ENCODE results near the gene P2RY1. TPM values are rescaled to one million over a fixed set of nuclear protein-coding genes. Genes with fewer than 3 reads are reported as not detected.

Gene P2RY1, protein sequence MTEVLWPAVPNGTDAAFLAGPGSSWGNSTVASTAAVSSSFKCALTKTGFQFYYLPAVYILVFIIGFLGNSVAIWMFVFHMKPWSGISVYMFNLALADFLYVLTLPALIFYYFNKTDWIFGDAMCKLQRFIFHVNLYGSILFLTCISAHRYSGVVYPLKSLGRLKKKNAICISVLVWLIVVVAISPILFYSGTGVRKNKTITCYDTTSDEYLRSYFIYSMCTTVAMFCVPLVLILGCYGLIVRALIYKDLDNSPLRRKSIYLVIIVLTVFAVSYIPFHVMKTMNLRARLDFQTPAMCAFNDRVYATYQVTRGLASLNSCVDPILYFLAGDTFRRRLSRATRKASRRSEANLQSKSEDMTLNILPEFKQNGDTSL
- total RNA-seq (2014; rRNA removed; shearing (Covaris generic)) = 3.6 and 4.8 TPM in 2 replicates
- 4.5 and 5.4 TPM in 2 replicates for polyA plus RNA-seq (2015; cell fraction: cytosol; rRNA removed)
- 12.3 and 12.7 TPM in 2 replicates for polyA plus RNA-seq (2015; cell fraction: nucleus; rRNA removed)

DNA sequence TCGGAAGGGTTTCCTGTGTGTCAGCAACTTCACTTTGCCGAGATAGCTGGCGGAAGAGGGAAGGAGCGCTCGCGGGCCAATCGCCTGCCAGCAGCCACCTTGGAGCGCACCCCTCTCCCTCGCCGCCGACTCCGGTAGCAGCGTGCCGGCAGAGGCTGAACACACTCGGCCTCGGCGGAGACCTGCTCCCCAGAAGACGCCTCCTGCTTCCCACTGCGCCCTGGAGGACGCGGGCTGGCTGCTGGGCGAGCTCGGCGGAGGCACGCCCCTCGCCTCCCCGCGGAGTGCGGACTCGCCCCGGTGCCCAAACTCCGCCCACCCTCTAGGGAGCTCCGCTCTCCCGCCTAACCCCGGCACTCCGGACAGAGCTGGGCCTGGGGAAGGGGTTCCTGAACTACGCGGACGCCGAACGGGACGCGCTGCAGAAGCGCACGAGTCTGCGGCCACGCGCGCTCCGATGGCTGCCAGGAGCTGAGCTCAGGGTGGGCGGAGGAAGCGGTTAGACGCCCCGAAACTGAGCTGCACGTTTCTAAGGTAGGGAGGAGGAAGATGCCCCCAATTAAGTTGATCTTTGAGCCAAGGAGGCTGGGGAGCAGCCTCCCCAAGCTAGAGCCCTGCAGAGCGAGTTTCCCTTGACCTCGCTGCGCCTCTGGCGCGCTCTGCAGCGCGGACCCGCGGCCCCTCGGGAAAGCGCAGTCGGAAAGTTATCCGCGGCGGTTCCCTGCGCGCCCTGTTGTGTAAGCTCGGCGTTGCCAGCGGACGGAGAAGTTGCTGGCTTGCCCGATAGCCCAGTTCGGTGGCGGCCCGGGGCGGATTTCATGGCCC is at the start of gene P2RY1:
Gene P2RY1, plus strand, starts transcription at position 356 of the 825 bp plus-strand sequence. CDS start 652 bp downstream, outside the sequence.
- in situ Hi-C loops (cut with HindIII; ENCODE audit: low pct_unique_long_range_greater_than_20kb, low sequenced_read_pairs) = no loop called here
- DNase-seq (ENCODE audit: low read depth, low spot score) = peak; percentile 80

GRCh38 chr3:152786977-152787681 is 47.8 kb upstream of the P2RY1 start:
- in situ Hi-C loops (cut with HindIII; ENCODE audit: low pct_unique_long_range_greater_than_20kb, low sequenced_read_pairs) = no loop called here
- no peak for DNase-seq (ENCODE audit: low read depth, low spot score)

DNA sequence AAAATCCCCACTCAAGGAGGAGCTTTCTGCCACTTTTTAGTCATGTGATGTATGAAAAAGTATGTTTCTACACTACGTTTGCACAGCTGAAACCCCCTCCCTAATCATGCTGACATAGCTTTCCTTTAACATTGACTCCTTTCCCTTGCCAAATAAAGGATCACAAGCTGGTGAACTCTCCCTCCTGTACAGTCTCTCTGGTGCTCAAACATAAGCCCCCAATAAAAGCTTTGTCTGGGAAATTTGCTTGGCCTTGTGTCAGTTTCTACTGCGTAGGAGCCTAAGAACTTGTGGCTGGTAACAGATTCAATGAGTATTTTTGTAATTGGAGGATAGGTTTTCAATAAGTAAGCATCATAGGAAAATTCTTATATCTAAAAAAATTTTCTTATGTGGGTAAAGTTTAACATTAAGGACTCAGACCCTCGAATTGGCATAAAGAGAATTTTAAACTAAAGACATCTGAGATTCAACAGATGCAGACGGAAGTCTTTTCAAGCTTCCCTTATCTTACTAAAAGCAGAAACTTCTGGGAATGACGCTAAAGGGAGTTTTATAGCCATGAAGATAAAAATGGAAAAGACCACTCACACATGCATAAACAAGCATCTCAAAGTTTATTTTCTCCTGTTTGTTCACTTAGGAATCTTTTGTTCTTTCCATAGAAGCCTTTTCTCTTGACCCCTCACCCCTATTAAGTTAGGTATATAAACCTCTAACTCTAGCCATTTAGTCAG is 44.1 kb upstream of the P2RY1 start:
- no peak for DNase-seq (ENCODE audit: low read depth, low spot score)
- in situ Hi-C loops (cut with HindIII; ENCODE audit: low pct_unique_long_range_greater_than_20kb, low sequenced_read_pairs) = no loop called here

DNA sequence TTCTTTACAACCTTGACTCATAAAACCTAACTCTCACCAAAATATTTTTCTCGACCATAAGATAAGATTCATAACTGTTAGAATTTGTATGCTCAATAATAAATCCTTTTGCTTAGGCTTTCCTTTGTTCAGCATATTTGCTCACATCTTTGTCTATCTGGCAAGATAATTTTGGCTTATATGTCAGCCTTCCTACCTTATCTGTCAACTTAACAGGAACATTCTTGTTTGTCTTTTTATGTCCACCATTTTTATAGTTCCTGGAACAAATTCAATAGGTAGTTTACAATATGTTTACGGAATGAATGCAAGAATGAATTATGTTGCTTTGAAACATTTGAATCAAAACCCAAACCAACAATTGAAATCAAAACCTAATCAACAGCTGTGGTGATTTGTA is 41.0 kb upstream of the P2RY1 start:
- in situ Hi-C loops (cut with HindIII; ENCODE audit: low pct_unique_long_range_greater_than_20kb, low sequenced_read_pairs) = no loop called here
- DNase-seq (ENCODE audit: low read depth, low spot score) = no peak

- no peak for DNase-seq (ENCODE audit: low read depth, low spot score)
- in situ Hi-C loops (cut with HindIII; ENCODE audit: low pct_unique_long_range_greater_than_20kb, low sequenced_read_pairs) = no loop called here
Observed at GRCh38 chr3:152797751-152798432, 37.0 kb upstream of the P2RY1 start.

DNA sequence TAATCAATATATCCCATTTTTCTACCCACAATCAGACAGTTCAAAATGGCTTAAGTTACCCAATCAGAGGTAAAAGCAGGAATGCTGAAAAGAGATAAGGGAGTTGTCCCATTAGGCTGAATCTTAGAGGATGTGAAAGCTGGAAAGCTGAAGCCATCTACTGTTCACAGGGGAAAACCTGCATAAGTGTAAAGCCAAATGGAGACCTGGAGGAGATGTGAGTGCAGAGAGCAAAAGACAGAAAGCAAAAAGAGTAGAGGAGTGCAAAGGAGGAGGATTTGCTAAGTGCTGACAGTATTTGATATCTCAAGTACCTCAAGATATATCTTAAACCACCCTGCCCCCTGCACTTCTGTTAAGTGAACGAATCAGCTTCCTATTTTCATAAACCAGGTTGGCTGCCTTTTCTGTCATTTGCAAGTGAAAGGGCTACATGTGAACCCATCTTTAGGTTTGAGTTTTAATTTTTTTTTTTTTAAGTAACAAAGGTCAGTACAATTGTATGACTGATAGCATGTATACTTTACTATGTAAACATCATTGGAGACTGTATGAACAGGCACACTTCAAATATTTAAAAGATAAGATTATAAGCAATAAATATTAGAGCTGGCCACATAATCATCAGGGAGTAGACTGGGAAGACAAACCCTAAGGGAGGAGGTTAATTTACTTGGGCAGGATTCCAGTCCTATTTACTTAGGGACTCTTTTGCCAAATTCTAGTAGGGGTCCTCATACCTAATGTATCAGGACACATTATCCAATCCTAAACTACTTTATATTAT is 22.8 kb upstream of the P2RY1 start:
- in situ Hi-C loops (cut with HindIII; ENCODE audit: low pct_unique_long_range_greater_than_20kb, low sequenced_read_pairs) = no loop called here
- peak; percentile 32 for DNase-seq (ENCODE audit: low read depth, low spot score)

DNA sequence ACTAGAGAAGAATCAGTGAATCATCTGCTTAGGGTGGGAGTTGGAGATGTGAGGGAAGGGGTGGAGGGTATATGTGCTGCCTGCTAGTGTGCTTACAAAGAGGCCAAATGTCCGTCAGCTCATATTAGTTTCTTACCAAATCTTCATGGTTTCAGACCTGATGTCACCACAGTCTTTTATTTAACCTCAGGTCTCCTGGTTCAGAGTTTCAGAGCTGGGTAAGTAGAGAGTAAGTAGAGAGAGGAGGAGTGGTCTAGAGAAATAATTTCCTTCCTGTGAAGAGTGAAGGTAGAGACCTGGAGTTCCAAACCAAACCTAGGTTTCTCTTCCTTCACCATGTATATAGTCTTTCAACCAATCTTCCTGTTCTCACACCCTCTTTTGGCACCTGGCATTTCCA is 17.5 kb upstream of the P2RY1 start:
- no peak for DNase-seq (ENCODE audit: low read depth, low spot score)
- in situ Hi-C loops (cut with HindIII; ENCODE audit: low pct_unique_long_range_greater_than_20kb, low sequenced_read_pairs) = no loop called here

DNA sequence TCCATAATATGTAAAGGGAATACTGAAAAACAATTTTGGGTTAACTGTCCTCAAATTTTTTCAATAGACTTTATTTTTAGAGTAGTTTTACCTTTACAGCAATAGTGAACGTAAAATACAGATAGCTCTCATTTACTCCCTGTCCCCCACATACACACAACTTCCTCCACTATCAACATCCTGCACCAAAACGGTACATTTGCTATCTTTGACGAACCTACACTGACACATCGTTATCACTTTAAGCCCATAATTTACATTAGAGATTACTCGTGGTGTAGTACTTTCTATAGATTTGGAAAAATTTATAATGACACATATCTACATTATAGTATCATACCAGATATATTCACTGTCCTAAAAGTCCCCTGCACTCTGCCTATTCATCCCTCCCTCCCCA is 16.9 kb upstream of the P2RY1 start:
- DNase-seq (ENCODE audit: low read depth, low spot score) = no peak

DNA sequence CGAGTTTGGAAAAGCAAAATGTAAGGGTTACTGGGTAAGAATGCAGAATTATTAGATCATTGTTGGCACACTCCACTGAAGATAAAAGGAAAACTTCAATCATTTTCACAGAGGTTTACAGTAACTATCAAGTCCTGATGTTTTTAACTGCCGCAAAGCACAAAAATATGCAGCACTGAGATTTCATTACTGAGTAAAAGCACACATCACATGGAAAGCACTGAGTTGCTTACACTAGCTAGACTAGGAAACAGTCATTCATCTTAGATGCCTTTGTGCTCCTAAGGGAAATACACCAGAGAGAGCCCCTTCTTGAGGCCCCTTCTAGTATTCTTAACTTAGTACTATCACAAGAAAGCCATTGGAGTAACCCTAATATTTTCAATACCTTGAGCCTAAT is 11.8 kb upstream of the P2RY1 start:
- DNase-seq (ENCODE audit: low read depth, low spot score) = no peak
- in situ Hi-C loops (cut with HindIII; ENCODE audit: low pct_unique_long_range_greater_than_20kb, low sequenced_read_pairs) = no loop called here

More for the DNA sequence above, 16.9 kb upstream of the P2RY1 start:
- in situ Hi-C loops (cut with HindIII; ENCODE audit: low pct_unique_long_range_greater_than_20kb, low sequenced_read_pairs) = no loop called here

GRCh38 chr3:152823781-152824180 is 11.2 kb upstream of the P2RY1 start:
- in situ Hi-C loops (cut with HindIII; ENCODE audit: low pct_unique_long_range_greater_than_20kb, low sequenced_read_pairs) = no loop called here
- no peak for DNase-seq (ENCODE audit: low read depth, low spot score)

GRCh38 chr3:152825566-152825965 is 9.4 kb upstream of the P2RY1 start:
- in situ Hi-C loops (cut with HindIII; ENCODE audit: low pct_unique_long_range_greater_than_20kb, low sequenced_read_pairs) = no loop called here
- DNase-seq (ENCODE audit: low read depth, low spot score) = no peak

DNA sequence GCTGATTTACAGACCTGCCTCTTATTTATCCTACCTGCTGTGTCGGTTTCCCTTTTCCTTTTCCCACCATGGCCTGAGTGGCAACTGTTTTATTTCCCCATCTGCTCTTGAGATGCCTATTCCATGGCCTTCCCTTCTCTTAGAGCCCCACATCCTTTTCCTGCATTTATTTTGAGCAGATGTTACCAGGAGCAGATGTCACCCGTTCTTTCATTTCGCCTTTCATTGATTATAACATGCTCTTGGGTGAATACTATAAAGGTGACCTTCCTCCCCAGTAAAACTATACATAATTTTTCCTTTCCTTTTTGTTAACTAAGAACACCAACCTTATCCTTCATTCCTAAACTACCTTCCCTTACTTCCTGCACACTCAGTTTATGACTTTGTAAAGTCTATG is 8.5 kb upstream of the P2RY1 start:
- no peak for DNase-seq (ENCODE audit: low read depth, low spot score)
- in situ Hi-C loops (cut with HindIII; ENCODE audit: low pct_unique_long_range_greater_than_20kb, low sequenced_read_pairs) = no loop called here

DNA sequence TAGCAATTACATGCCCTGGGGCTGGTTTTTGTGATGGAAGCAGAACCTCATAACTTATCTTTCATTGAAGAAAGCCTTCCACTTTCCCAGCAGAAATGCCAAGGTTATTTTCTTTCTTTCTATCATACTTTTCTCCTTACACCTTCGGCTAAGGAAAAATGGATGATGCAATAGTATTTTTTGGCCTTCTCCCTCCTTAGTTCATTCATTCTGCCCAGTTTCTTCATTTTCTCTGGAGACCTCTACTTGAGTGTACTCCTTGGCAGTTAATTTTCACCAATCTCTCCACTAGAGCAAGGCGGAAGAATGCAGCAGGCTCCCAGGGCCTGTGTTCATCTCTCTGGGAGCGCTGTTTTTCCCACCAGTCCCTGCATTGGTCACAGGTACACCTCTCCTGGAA is 7.6 kb upstream of the P2RY1 start:
- in situ Hi-C loops (cut with HindIII; ENCODE audit: low pct_unique_long_range_greater_than_20kb, low sequenced_read_pairs) = no loop called here
- no peak for DNase-seq (ENCODE audit: low read depth, low spot score)

DNA sequence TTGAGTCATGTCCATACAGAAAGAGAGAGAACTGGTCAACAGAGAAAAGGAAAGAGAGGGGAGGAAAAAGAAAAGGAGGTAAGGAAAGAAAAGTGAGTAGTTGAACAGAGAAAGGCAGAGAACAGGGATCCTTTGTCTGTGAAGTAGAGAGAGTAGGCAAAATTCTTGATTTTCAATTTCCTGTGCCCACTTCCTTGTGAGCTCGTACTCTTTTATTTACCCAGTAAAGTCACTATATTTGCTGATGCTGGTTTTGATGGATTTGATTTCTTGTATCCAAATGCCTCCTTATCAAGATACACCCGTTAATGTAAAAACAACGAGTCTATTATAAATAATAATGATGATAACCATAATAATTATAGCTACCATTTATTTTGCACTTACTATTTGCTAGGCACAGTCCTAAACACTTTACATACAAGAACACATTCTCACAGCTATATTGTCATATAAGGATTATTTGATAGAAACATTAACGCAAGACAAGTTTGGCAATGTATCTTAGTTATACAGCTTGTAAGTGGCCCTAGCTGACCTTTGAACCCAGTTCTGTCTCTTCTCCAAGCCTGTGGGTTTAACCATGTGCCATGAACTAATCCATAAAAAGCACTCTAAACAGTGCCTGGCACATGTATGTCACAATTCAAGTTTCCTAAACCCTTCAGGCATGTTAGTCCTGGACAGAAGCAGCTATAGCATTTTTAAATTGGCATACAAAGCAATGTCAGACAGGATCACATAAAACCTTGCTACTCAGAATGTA is 6.7 kb upstream of the P2RY1 start:
- no peak for DNase-seq (ENCODE audit: low read depth, low spot score)
- in situ Hi-C loops (cut with HindIII; ENCODE audit: low pct_unique_long_range_greater_than_20kb, low sequenced_read_pairs) = no loop called here

GRCh38 chr3:152830245-152830644 is 4.7 kb upstream of the P2RY1 start:
- in situ Hi-C loops (cut with HindIII; ENCODE audit: low pct_unique_long_range_greater_than_20kb, low sequenced_read_pairs) = no loop called here
- no peak for DNase-seq (ENCODE audit: low read depth, low spot score)

GRCh38 chr3:152832046-152832445 is 2.9 kb upstream of the P2RY1 start:
- no peak for DNase-seq (ENCODE audit: low read depth, low spot score)
- in situ Hi-C loops (cut with HindIII; ENCODE audit: low pct_unique_long_range_greater_than_20kb, low sequenced_read_pairs) = no loop called here

All from SK-MEL-5 (cell line).